T-helper 1 cell treated with Interleukin-12 subunit alpha and Interleukin-12 subunit beta and Interleukin-4 antibody, amounts not matched to agents 30 μg/mL and 1 μg/mL, for 36 hours (primary cell): ENCODE results near the gene GPRIN1.
A peak's percentile ranks its signal among the peaks of the same experiment; 100 is the strongest.
"Not testable (repeated sequence)": the region's sequence is repeated elsewhere in the genome, so short reads cannot be mapped to it uniquely, and the experiment has no call there.

Experiments used
- H3K27ac Mint-ChIP-seq: one replicate; pipeline ENCODE4 v1.8.0; 2021; ENCODE audit warnings: mild to moderate bottlenecking, mixed read lengths
- H3K27me3 Mint-ChIP-seq: one replicate; pipeline ENCODE4 v1.8.0; 2021; ENCODE audit warnings: low read depth, mixed read lengths
- H3K36me3 Mint-ChIP-seq: one replicate; pipeline ENCODE4 v1.8.0; 2021; ENCODE audit warnings: low read depth, mixed read lengths
- H3K4me1 Mint-ChIP-seq: one replicate; pipeline ENCODE4 v1.8.0; 2021; ENCODE audit warnings: low read depth, mixed read lengths
- H3K4me3 Mint-ChIP-seq: one replicate; pipeline ENCODE4 v1.8.0; 2021; ENCODE audit warnings: mild to moderate bottlenecking, moderate library complexity, mixed read lengths
- H3K9me3 Mint-ChIP-seq: one replicate; pipeline ENCODE4 v1.8.0; 2021; ENCODE audit warnings: mixed read lengths

The GPRIN1 gene

GRCh38 chr5:176565760-176566288 lies 44.1 kb downstream of the GPRIN1 start:
- no peaks in the 10 kb centered on the region for H3K9me3 Mint-ChIP-seq
- H3K36me3 Mint-ChIP-seq = no peaks in the 10 kb centered on the region
- no peak overlapping the region for H3K4me3 Mint-ChIP-seq
- peaks cover 13% of the 10 kb centered on the region for H3K27me3 Mint-ChIP-seq
- no peak overlapping the region for H3K27ac Mint-ChIP-seq
- H3K4me1 Mint-ChIP-seq = no peaks in the 10 kb centered on the region

DNA sequence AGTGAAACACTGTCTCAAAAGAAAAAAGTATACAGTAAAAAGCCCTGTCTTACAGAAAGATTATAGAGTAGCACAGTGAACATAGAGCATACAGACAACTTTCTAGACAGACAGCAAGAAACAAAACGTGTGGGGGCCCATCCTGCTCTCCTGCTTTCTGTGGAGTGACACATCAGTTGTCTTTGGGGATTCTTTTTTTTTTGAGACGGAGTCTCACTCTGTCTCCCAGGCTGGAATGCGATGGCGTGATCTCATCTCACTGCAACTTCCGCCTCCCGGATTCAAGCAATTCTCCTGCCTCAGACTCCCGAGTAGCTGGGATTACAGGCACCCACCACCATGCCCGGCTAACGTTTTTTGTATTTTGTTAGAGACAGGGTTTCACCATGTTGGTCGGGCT lies 46.0 kb downstream of the GPRIN1 start:
- Mint-ChIP-seq H3K27ac (no peak overlapping the region), H3K9me3 (peaks cover 5% of the 10 kb centered on the region), H3K36me3 (no peaks in the 10 kb centered on the region), H3K4me3 (no peak overlapping the region), H3K4me1 (peaks cover 6% of the 10 kb centered on the region), H3K27me3 (peaks cover 10% of the 10 kb centered on the region)

DNA sequence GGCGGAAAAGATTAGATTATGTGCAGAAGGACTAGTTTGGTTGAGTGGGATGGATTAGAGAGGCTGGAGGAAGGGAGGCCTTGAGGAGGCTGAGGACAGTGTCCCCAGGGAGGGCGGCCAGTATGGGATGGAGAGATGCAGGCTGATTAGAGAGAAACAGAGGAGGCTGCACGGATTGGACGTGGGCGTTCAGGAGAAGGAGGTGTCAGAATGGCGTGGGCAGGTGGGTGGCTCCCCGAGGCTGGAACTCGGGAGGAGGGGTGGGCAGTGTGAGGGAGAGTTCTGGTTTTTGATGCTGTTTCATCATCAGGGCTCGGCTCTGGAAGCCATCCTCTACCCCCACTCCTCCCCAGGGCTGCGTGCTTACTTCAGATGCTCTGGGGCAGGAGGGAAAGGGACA lies 47.8 kb downstream of the GPRIN1 start:
- Mint-ChIP-seq H3K4me3 (no peak overlapping the region), H3K9me3 (peaks cover 5% of the 10 kb centered on the region), H3K4me1 (peaks cover 6% of the 10 kb centered on the region), H3K27me3 (peaks cover 10% of the 10 kb centered on the region), H3K27ac (no peak overlapping the region), H3K36me3 (no peaks in the 10 kb centered on the region)

- Mint-ChIP-seq H3K4me1 (peaks cover 8% of the 10 kb centered on the region), H3K36me3 (peaks cover 2% of the 10 kb centered on the region), H3K27me3 (peaks cover 9% of the 10 kb centered on the region), H3K4me3 (no peak overlapping the region), H3K9me3 (peaks cover 5% of the 10 kb centered on the region), H3K27ac (no peak overlapping the region)
Observed at GRCh38 chr5:176561259-176561658, 48.7 kb downstream of the GPRIN1 start.

- H3K27me3 Mint-ChIP-seq = peaks cover 5% of the 10 kb centered on the region
- H3K36me3 Mint-ChIP-seq = peaks cover 2% of the 10 kb centered on the region
- H3K9me3 Mint-ChIP-seq = peaks cover 5% of the 10 kb centered on the region
- H3K4me3 Mint-ChIP-seq = no peak overlapping the region
- H3K27ac Mint-ChIP-seq = no peak overlapping the region
- peaks cover 13% of the 10 kb centered on the region for H3K4me1 Mint-ChIP-seq
Observed at GRCh38 chr5:176560364-176560763, 49.6 kb downstream of the GPRIN1 start.

DNA sequence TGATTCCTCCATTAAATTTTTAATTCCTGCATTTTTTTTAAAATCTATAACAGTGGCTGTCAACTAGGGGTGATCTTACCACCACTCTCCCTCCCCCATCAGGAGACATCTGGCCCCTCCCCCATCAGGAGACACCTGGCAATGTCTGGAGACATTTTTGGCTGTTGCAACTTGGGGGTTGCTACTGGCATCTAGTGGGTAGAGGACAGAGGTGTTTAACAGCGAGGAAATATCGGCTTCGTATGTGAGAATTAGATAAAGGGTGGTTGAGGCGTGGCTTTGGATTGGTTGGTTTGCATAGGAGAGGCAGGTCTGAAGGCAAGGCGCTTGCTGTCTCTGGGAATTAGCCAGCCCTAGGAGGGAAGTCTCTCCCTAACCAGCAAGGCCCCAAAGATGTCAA lies 50.3 kb downstream of the GPRIN1 start:
- H3K4me1 Mint-ChIP-seq = peaks cover 20% of the 10 kb centered on the region
- no peak overlapping the region for H3K4me3 Mint-ChIP-seq
- no peak overlapping the region for H3K27ac Mint-ChIP-seq
- peaks cover 5% of the 10 kb centered on the region for H3K27me3 Mint-ChIP-seq
- H3K9me3 Mint-ChIP-seq = peaks cover 5% of the 10 kb centered on the region
- peaks cover 2% of the 10 kb centered on the region for H3K36me3 Mint-ChIP-seq

GRCh38 chr5:176557846-176558245 lies 52.1 kb downstream of the GPRIN1 start:
- peaks cover 35% of the 10 kb centered on the region for H3K4me1 Mint-ChIP-seq
- H3K27ac Mint-ChIP-seq = no peak overlapping the region
- peaks cover 2% of the 10 kb centered on the region for H3K36me3 Mint-ChIP-seq
- H3K4me3 Mint-ChIP-seq = no peak overlapping the region
- H3K27me3 Mint-ChIP-seq = peaks cover 5% of the 10 kb centered on the region
- peaks cover 5% of the 10 kb centered on the region for H3K9me3 Mint-ChIP-seq

- peaks cover 33% of the 10 kb centered on the region for H3K4me1 Mint-ChIP-seq
- no peak overlapping the region for H3K4me3 Mint-ChIP-seq
- H3K27me3 Mint-ChIP-seq = no peaks in the 10 kb centered on the region
- H3K9me3 Mint-ChIP-seq = no peaks in the 10 kb centered on the region
- H3K36me3 Mint-ChIP-seq = peaks cover 2% of the 10 kb centered on the region
- peak overlapping the region; percentile 34 for H3K27ac Mint-ChIP-seq
Observed at GRCh38 chr5:176553260-176554085, 56.5 kb downstream of the GPRIN1 start.

DNA sequence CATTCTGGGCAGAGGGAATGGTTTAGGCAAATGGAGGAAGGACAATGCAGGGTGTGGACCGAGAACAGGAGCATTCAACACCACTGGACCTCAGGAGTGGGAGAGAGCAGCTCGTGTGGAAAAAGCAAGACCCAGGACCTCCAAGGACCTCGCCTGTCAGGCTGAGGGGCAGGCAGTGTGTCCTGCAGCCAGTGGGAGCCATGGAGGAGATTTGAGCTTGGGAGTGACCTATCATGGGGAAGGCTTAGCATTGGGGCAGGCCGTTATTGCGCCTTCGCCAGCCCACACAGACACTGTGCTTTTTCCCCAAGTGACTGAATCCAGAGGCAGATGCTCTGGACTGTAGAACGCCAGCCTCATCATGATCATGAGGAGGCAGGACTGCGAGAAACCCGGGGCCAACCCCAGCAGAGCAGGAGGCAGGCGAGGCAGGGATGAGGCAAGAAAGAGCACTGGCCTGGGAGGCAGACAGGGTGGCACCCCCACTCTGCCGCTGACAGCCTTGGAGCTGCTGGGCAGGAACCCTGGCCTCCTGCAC lies 57.6 kb downstream of the GPRIN1 start:
- Mint-ChIP-seq H3K27ac (no peak overlapping the region), H3K9me3 (no peaks in the 10 kb centered on the region), H3K4me3 (no peak overlapping the region), H3K36me3 (peaks cover 2% of the 10 kb centered on the region), H3K4me1 (peaks cover 34% of the 10 kb centered on the region), H3K27me3 (no peaks in the 10 kb centered on the region)

GRCh38 chr5:176550937-176551336 lies 59.0 kb downstream of the GPRIN1 start:
- not testable (repeated sequence) for H3K36me3 Mint-ChIP-seq, H3K27me3 Mint-ChIP-seq, H3K9me3 Mint-ChIP-seq, H3K27ac Mint-ChIP-seq, H3K4me3 Mint-ChIP-seq
- peaks cover 30% of the 10 kb centered on the region for H3K4me1 Mint-ChIP-seq

DNA sequence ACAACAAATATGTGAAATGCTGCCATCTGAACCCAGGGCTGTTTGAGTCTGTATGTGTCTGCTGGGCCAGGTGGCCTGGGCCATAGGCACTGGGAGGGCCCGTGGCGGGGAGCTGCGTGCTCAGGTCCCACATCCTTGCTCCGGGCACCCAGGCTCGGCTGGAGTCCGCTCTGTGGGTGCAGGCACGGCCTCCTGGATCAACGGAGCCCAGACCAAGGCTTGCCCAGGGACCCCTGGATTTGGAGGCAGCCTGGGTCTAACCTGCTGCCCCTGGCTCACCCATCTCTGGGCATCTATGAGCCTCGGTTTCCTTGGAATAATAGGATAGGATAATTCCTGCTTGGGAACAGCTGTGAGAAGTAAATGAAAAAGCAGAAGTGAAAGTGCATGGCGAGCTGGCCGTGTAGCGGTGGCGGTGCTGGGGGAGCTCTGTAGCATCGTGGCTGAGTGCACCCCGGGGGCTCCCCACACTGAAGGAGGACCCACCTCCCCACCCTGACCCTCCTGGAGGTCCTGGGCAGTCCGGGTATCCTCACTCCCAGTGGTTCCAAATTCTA lies 59.6 kb downstream of the GPRIN1 start:
- Mint-ChIP-seq H3K36me3 (no peaks in the 10 kb centered on the region), H3K9me3 (no peaks in the 10 kb centered on the region), H3K27ac (no peak overlapping the region), H3K4me1 (peaks cover 27% of the 10 kb centered on the region), H3K27me3 (no peaks in the 10 kb centered on the region), H3K4me3 (no peak overlapping the region)

DNA sequence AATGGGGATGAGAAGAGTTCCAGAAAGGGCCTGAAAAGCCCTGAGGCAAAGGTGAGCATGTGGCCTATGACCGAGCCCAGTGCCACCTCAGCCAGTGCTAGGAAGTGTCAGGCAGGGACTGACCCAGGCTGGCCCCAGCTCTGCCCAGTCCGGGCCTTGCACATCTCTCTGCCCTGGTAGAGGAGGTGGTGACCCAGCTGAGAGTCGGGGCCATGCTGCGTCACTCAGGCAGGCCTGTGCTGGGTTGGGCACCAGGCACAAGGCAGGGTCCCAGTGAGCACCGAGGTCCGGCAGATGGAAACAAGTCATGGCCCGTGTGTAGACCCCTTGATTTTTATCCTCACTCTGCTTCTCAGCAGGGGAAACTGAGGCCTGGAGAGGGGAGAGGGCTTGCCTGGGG lies 60.1 kb downstream of the GPRIN1 start:
- Mint-ChIP-seq H3K4me1 (peaks cover 23% of the 10 kb centered on the region), H3K27ac (no peak overlapping the region)

GRCh38 chr5:176548967-176549444 lies 61.0 kb downstream of the GPRIN1 start, which contains the start of gene CDHR2:
TSS of gene CDHR2 (plus strand) at chr5:176549342. CDS start at chr5:176565353, 16,011 bp downstream.
- Mint-ChIP-seq H3K27me3 (no peaks in the 10 kb centered on the region), H3K4me1 (peaks cover 22% of the 10 kb centered on the region), H3K36me3 (no peaks in the 10 kb centered on the region), H3K4me3 (no peak within 1 kb of the TSS), H3K9me3 (no peaks in the 10 kb centered on the region), H3K27ac (no peak within 1 kb of the TSS)

More for the DNA sequence above, 60.1 kb downstream of the GPRIN1 start:
- no peaks in the 10 kb centered on the region for H3K36me3 Mint-ChIP-seq
- H3K4me3 Mint-ChIP-seq = no peak overlapping the region
- H3K27me3 Mint-ChIP-seq = no peaks in the 10 kb centered on the region
- no peaks in the 10 kb centered on the region for H3K9me3 Mint-ChIP-seq

- Mint-ChIP-seq H3K27me3 (no peaks in the 10 kb centered on the region), H3K4me3 (no peak overlapping the region), H3K36me3 (no peaks in the 10 kb centered on the region), H3K27ac (no peak overlapping the region), H3K9me3 (no peaks in the 10 kb centered on the region), H3K4me1 (peaks cover 15% of the 10 kb centered on the region)
Observed at GRCh38 chr5:176547802-176548201, 62.2 kb downstream of the GPRIN1 start.
